H1 (cell line): Measurements from ENCODE around the gene ZSWIM4. TPM values are rescaled to one million over a fixed set of nuclear protein-coding genes. Genes with fewer than 3 reads are reported as not detected.

Experiments used
- CTCF ChIA-PET: fragments of 300-600 bp; sonication (Branson Sonifier 250); formaldehyde crosslinking; loops from one replicate; lab custom pipeline; 2021; ENCODE audit not compliant: partially characterized antibody; lab: Charles Lee
- POLR2A ChIA-PET: fragments of 300-600 bp; sonication (Branson Sonifier 250); formaldehyde crosslinking; loops from one replicate; lab custom pipeline; 2021; ENCODE audit warnings: inconsistent platforms; ENCODE audit not compliant: partially characterized antibody; lab: Charles Lee
- DNase-seq, 2 experiments: peaks; one replicate each; pipeline versions ENCODE4 v3.0.0 to v3.0.0-alpha.2; 2010 to 2022; ENCODE audit warnings: low spot score in 2 of 2, low read depth in 1 of 2, mixed read lengths in 1 of 2
- FAIRE-seq: peaks from 2 replicates; lab custom pipeline; 2011; peaks lifted over from hg19 to GRCh38; lab: Jason Lieb, UNC
- H2AFZ ChIP-seq: 2 replicates; pipeline ENCODE4 v1.8.1; 2012; ENCODE audit warnings: low read length, inconsistent platforms
- H2AK5ac ChIP-seq: 2 replicates; pipeline ENCODE4 v1.6.1; 2013; ENCODE audit warnings: low read depth, low read length
- H2BK120ac ChIP-seq: replicated peaks from 2 replicates; pipeline ENCODE3; 2013; ENCODE audit warnings: low read depth, low read length, inconsistent platforms
- H2BK12ac ChIP-seq: 2 replicates; pipeline ENCODE4 v1.6.1; 2013; ENCODE audit warnings: low read depth, low read length
- H2BK15ac ChIP-seq: 2 replicates; pipeline ENCODE4 v1.6.1; 2013; ENCODE audit warnings: low read length
- H2BK20ac ChIP-seq: 2 replicates; pipeline ENCODE4 v1.6.1; 2013; ENCODE audit warnings: low read length
- H2BK5ac ChIP-seq: 2 replicates; pipeline ENCODE4 v1.6.1; 2013; ENCODE audit warnings: low read depth, low read length
- H3K14ac ChIP-seq: 2 replicates; pipeline ENCODE4 v1.6.1; 2013; ENCODE audit warnings: inconsistent platforms; ENCODE audit not compliant: insufficient read length
- H3K18ac ChIP-seq: 2 replicates; pipeline ENCODE4 v1.6.1; 2013; ENCODE audit warnings: low read length; ENCODE audit errors: extremely low read depth
- H3K23ac ChIP-seq: 2 replicates; pipeline ENCODE4 v1.6.1; 2013; ENCODE audit warnings: inconsistent platforms; ENCODE audit not compliant: insufficient read length
- H3K23me2 ChIP-seq: 2 replicates; pipeline ENCODE4 v1.6.1; 2013; ENCODE audit warnings: low read depth, low read length
- H3K27ac ChIP-seq: 2 replicates; pipeline ENCODE4 v1.6.1; 2011; ENCODE audit warnings: low read depth, low read length, inconsistent platforms
- H3K27me3 ChIP-seq, 4 experiments: replicated peaks in 1 of 4; 1 replicate in 1 of 4; 2 replicates in 3 of 4; pipeline versions ENCODE4 v1.6.1 to v1.8.1; 2011 to 2013; ENCODE audit warnings: low read length in 3 of 4, mild to moderate bottlenecking in 3 of 4, inconsistent platforms in 2 of 4, mixed read lengths in 2 of 4, moderate library complexity in 1 of 4; ENCODE audit not compliant: control insufficient read depth in 3 of 4, insufficient read depth in 3 of 4; ENCODE audit errors: extremely low read depth in 1 of 4
- H3K36me3 ChIP-seq, 4 experiments: 2 replicates each; pipeline versions ENCODE4 v1.6.1 to v1.8.1; 2011 to 2013; ENCODE audit warnings: mild to moderate bottlenecking in 4 of 4, low read length in 3 of 4, moderate library complexity in 2 of 4, control low read depth in 1 of 4, inconsistent platforms in 1 of 4; ENCODE audit not compliant: insufficient read depth in 4 of 4, control insufficient read depth in 2 of 4
- H3K4ac ChIP-seq: replicated peaks from 2 replicates; pipeline ENCODE3; 2013; ENCODE audit warnings: low read length, low read depth, mixed read lengths, inconsistent platforms; ENCODE audit not compliant: insufficient read length
- H3K4me1 ChIP-seq, 4 experiments: replicated peaks in 1 of 4; 1 replicate in 1 of 4; 2 replicates in 3 of 4; pipeline versions ENCODE4 v1.6.1 to v1.8.1; 2011 to 2013; ENCODE audit warnings: low read length in 3 of 4, inconsistent platforms in 2 of 4, mixed read lengths in 1 of 4; ENCODE audit not compliant: insufficient read depth in 4 of 4, control insufficient read depth in 3 of 4
- H3K4me2 ChIP-seq, 2 experiments: 2 replicates each; pipeline versions ENCODE4 v1.6.1 to v1.8.1; 2011 to 2013; ENCODE audit warnings: low read depth in 2 of 2, low read length in 2 of 2, control low read depth in 1 of 2, inconsistent platforms in 1 of 2, mild to moderate bottlenecking in 1 of 2; ENCODE audit not compliant: insufficient read depth in 1 of 2
- H3K4me3 ChIP-seq, 4 experiments: fragments of 200-600, 300-600 bp in 1 of 4; sonication (generic), shearing (Covaris generic), sonication (Bioruptor Twin) in 1 of 4; 2 replicates each; pipeline versions ENCODE4 v1.5.1 to v1.8.1; 2011 to 2016; ENCODE audit warnings: low read length in 4 of 4, low read depth in 3 of 4, control low read depth in 2 of 4, inconsistent platforms in 2 of 4, mild to moderate bottlenecking in 2 of 4, mixed read lengths in 1 of 4, moderate library complexity in 1 of 4; ENCODE audit not compliant: insufficient read depth in 2 of 4; ENCODE audit errors: extremely low read depth in 1 of 4
- H3K56ac ChIP-seq: replicated peaks from 2 replicates; pipeline ENCODE3; 2013; ENCODE audit warnings: low read depth, mild to moderate bottlenecking, mixed read lengths, low read length, inconsistent platforms; ENCODE audit not compliant: insufficient read length
- H3K79me1 ChIP-seq: 2 replicates; pipeline ENCODE4 v1.6.1; 2013; ENCODE audit warnings: low read depth, low read length, control low read depth
- H3K79me2 ChIP-seq, 2 experiments: 2 replicates each; pipeline versions ENCODE4 v1.6.1 to v1.8.1; 2012 to 2013; ENCODE audit warnings: low read length in 2 of 2, mild to moderate bottlenecking in 2 of 2, inconsistent platforms in 1 of 2; ENCODE audit not compliant: insufficient read depth in 2 of 2, control insufficient read depth in 1 of 2
- H3K9ac ChIP-seq, 4 experiments: replicated peaks in 1 of 4; 1 replicate in 1 of 4; 2 replicates in 3 of 4; pipeline versions ENCODE4 v1.6.1 to v1.8.1; 2011 to 2013; ENCODE audit warnings: low read depth in 3 of 4, low read length in 3 of 4, control low read depth in 2 of 4, mild to moderate bottlenecking in 2 of 4, moderate library complexity in 2 of 4, inconsistent platforms in 1 of 4; ENCODE audit errors: extremely low read depth in 1 of 4
- H3K9me3 ChIP-seq, 2 experiments: 2 replicates each; pipeline versions ENCODE4 v1.6.1 to v1.8.1; 2012 to 2013; ENCODE audit warnings: mild to moderate bottlenecking in 2 of 2, moderate library complexity in 2 of 2, control low read depth in 1 of 2, inconsistent platforms in 1 of 2, low read depth in 1 of 2, low read length in 1 of 2, mixed read lengths in 1 of 2; ENCODE audit not compliant: insufficient read depth in 2 of 2
- H4K20me1 ChIP-seq, 2 experiments: replicated peaks in 1 of 2; 2 replicates each; pipeline versions ENCODE3 to v1.8.1; 2011 to 2013; ENCODE audit warnings: inconsistent platforms in 2 of 2, low read length in 2 of 2, mild to moderate bottlenecking in 1 of 2; ENCODE audit not compliant: insufficient read depth in 2 of 2, control insufficient read depth in 1 of 2
- H4K5ac ChIP-seq: 2 replicates; pipeline ENCODE4 v1.6.1; 2013; ENCODE audit warnings: low read length, low read depth, mixed read lengths, inconsistent platforms; ENCODE audit not compliant: insufficient read length
- H4K8ac ChIP-seq: 2 replicates; pipeline ENCODE4 v1.8.0; 2013; ENCODE audit warnings: mild to moderate bottlenecking, moderate library complexity, low read length, inconsistent platforms; ENCODE audit not compliant: insufficient read depth; ENCODE audit errors: extremely low read depth
- H4K91ac ChIP-seq: replicated peaks from 2 replicates; pipeline ENCODE3; 2013; ENCODE audit warnings: low read length, mixed read lengths, inconsistent platforms; ENCODE audit not compliant: insufficient read length
- BACH1 ChIP-seq: IDR thresholded peaks from 2 replicates; pipeline ENCODE4 v1.6.1; 2012; ENCODE audit warnings: low read length, improper control_type of control experiment
- BCL11A ChIP-seq, 2 experiments: IDR thresholded peaks; one replicate each; pipeline ENCODE4 v1.6.1; 2011; ENCODE audit warnings: low read depth in 2 of 2, low read length in 2 of 2, mild to moderate bottlenecking in 2 of 2
- BRCA1 ChIP-seq: IDR thresholded peaks from 2 replicates; pipeline ENCODE4 v1.6.1; 2012; ENCODE audit warnings: low read depth, low read length, improper control_type of control experiment
- CBX8 ChIP-seq: fragments of 300-800, 300-1000 bp; sonication (generic); IDR thresholded peaks from 2 replicates; pipeline ENCODE4 v1.7.1; 2016; ENCODE audit warnings: low read depth, low read length, borderline replicate concordance
- CTBP2 ChIP-seq: IDR thresholded peaks from 2 replicates; pipeline ENCODE4 v1.7.0; 2011; ENCODE audit warnings: borderline replicate concordance, mild to moderate bottlenecking, moderate library complexity, mixed read lengths, low read length; ENCODE audit not compliant: insufficient read depth, insufficient read length
- FOSL1 ChIP-seq: IDR thresholded peaks from 2 replicates; pipeline ENCODE4 v1.6.1; 2011; ENCODE audit warnings: mild to moderate bottlenecking, low read depth, low read length, moderate library complexity; ENCODE audit not compliant: insufficient read depth
- HDAC6 ChIP-seq: IDR thresholded peaks from one replicate; pipeline ENCODE4 v1.7.1; 2012; ENCODE audit warnings: low read depth, mild to moderate bottlenecking, inconsistent platforms, low read length, moderate library complexity
- KDM4A ChIP-seq: IDR thresholded peaks from one replicate; pipeline ENCODE4 v1.7.1; 2012; ENCODE audit warnings: low read depth, mild to moderate bottlenecking, moderate library complexity, low read length, inconsistent platforms; ENCODE audit not compliant: severe bottlenecking
- PHF8 ChIP-seq: fragments of 200-600 bp; sonication (generic); conservative IDR thresholded peaks from 2 replicates; pipeline ENCODE4 v1.7.1; 2012; ENCODE audit warnings: low read depth, mild to moderate bottlenecking, inconsistent platforms, low read length, moderate library complexity
- WGBS, 2 experiments: shearing (Covaris generic) in 1 of 2; methylation state at CpG; one replicate each; pipeline versions ENCODE4 v1.1.6 to v1.1.7; 2013 to 2015; ENCODE audit warnings: low lambda C conversion rate in 2 of 2, mixed read lengths in 2 of 2, inconsistent platforms in 1 of 2, low coverage in 1 of 2, missing lambda C conversion rate in 1 of 2; ENCODE audit not compliant: insufficient replicate concordance in 2 of 2, insufficient coverage in 1 of 2, insufficient read length in 1 of 2; ENCODE audit errors: extremely low coverage in 1 of 2, missing lambda C conversion rate in 1 of 2; 5-methylcytosine and 5-hydroxymethylcytosine counted together
- polyA plus RNA-seq, 7 experiments: library from polyadenylated mRNA; depleted of rRNA in 3 of 7; stranded (reverse) in 5 of 7; unstranded in 2 of 7; fragments of >200 nt in 5 of 7; fragments of 200-250 nt in 2 of 7; gene quantifications; 1 replicate in 5 of 7; 2 replicates in 1 of 7; 4 replicates in 1 of 7; pipeline versions ENCODE4 v1.2.1 to v1.2.3, GENCODE V29; 2011 to 2013; ENCODE audit warnings: missing spikeins in 2 of 7, mixed read lengths in 2 of 7
- total RNA-seq: library from RNA; stranded (reverse); fragmentation: NEBNext Ultra II Directional; extraction: Animal tissue kit (Norgen Biotek cat#: 25700); gene quantifications from 2 replicates; pipeline ENCODE4 v1.2.1, GENCODE V29; 2021
- TF ChIP-seq, protein P1 (sequence below): IDR thresholded peaks from 2 replicates; pipeline ENCODE4 v1.6.1; 2012; ENCODE audit warnings: low read length, inconsistent platforms
- TF ChIP-seq, protein P2 (sequence below): IDR thresholded peaks from 2 replicates; pipeline ENCODE4 v1.6.1; 2012; ENCODE audit warnings: inconsistent platforms

Gene ZSWIM4
- total and polyA plus RNA-seq, 2 of the 8 experiments (the other 6 are each of a cell fraction or from before 2014, with no cell fraction given) = 12.2 to 31.1 TPM

DNA sequence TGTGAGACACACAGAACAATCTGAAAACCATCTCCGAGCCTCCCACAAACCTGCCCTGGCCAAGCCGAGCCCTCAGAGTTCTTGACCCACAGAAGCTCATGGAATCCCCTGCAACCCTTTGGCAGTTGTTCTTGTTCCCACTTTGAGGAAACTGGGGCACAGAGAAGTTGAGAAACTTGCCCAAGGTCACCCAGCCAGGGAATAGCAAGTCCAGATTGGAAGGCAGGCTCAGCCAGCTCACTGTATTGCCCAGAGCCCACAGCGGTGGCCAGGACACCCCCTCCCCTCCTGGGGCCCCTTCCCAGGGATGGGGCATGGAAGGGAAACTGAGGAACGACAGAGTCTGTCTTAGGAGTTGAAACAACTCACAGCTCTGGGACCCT lies 1.8 kb downstream of the ZSWIM4 start:
- Histone ChIP-seq H2BK20ac (no peak overlapping the region), H3K4me1 (peaks cover 0 to 7% (median 4%) of the 10 kb centered on the region in 4 experiments; a peak in 4 of 7 replicates), H3K27ac (no peak overlapping the region), H4K91ac (no peak overlapping the region), H3K79me2 (peaks cover 0 to 12% of the 10 kb centered on the region in 2 experiments; a peak in 1 of 4 replicates), H2AK5ac (no peak overlapping the region), H4K20me1 (peaks cover 0 to 3% of the 10 kb centered on the region in 2 experiments), H4K8ac (no peak overlapping the region), H4K5ac (no peak overlapping the region), H3K4me3 (no peak overlapping the region; a peak in 2 of 8 replicates), H3K4me2 (peak overlapping the region in 1 of 2 experiments; percentile 93; a peak in 2 of 4 replicates), H2AFZ (no peak overlapping the region), H3K9me3 (no peaks in the 10 kb centered on the region), H3K27me3 (no peaks in the 10 kb centered on the region), H3K56ac (no peak overlapping the region), H2BK120ac (no peak overlapping the region), H3K18ac (no peak overlapping the region), H3K4ac (no peak overlapping the region), H3K23ac (no peak overlapping the region), H3K23me2 (peaks cover 8% of the 10 kb centered on the region; the same call in 1 of the 2 replicates), H3K14ac (no peak overlapping the region), H2BK15ac (no peak overlapping the region), H3K36me3 (peaks cover 3 to 9% (median 3%) of the 10 kb centered on the region in 4 experiments; a peak in 4 of 8 replicates), H3K79me1 (peaks cover 5% of the 10 kb centered on the region; the same call in 1 of the 2 replicates), H2BK5ac (no peak overlapping the region), H2BK12ac (no peak overlapping the region), H3K9ac (no peak overlapping the region)
- WGBS, 2 experiments = 91% methylated on average over 3 of the region's 4 CpGs; no CpG with 5 or more reads in 1 of the 2 experiments
- ChIA-PET CTCF (interaction anchor here (0.6 to 5.5 kb wide), 14 partner anchors 14 to 317 kb away, joined by 3 to 42 read pairs (median 4); partner anchors contain the start of gene C19orf53), POLR2A (interaction anchor here (0.9 to 6.7 kb wide), 15 partner anchors 11 to 67 kb away, joined by 3 to 60 read pairs (median 7); partner anchors contain the start of gene C19orf53)
- DNase-seq (no peak), FAIRE-seq (no peak)
- no peak for TF ChIP-seq HDAC6
- TF ChIP-seq BCL11A (IDR thresholded peaks at IDR 0.05; ENCODE audit: low read depth in 2 of 2, low read length in 2 of 2) = no peak
- TF ChIP-seq PHF8 = no peak
- TF ChIP-seq, protein P1, sequence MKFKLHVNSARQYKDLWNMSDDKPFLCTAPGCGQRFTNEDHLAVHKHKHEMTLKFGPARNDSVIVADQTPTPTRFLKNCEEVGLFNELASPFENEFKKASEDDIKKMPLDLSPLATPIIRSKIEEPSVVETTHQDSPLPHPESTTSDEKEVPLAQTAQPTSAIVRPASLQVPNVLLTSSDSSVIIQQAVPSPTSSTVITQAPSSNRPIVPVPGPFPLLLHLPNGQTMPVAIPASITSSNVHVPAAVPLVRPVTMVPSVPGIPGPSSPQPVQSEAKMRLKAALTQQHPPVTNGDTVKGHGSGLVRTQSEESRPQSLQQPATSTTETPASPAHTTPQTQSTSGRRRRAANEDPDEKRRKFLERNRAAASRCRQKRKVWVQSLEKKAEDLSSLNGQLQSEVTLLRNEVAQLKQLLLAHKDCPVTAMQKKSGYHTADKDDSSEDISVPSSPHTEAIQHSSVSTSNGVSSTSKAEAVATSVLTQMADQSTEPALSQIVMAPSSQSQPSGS = no peak
- no peak for TF ChIP-seq KDM4A
- TF ChIP-seq CTBP2 = no peak
- TF ChIP-seq FOSL1 = no peak
- TF ChIP-seq, protein P2, sequence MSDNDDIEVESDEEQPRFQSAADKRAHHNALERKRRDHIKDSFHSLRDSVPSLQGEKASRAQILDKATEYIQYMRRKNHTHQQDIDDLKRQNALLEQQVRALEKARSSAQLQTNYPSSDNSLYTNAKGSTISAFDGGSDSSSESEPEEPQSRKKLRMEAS = no peak
- TF ChIP-seq BACH1 = no peak
- TF ChIP-seq CBX8 = no peak
- TF ChIP-seq BRCA1 = no peak
